AG04450 (cell line): ENCODE results near the gene RBM8A. TPM values are rescaled to one million over a fixed set of nuclear protein-coding genes. Genes with fewer than 3 reads are reported as not detected.

Source experiments
- CTCF ChIA-PET: fragments of 300-600, 350-600 bp; formaldehyde crosslinking; extraction: SDS; loops from one replicate; lab custom pipeline; 2022; ENCODE audit warnings: antibody characterized with exemption, inconsistent platforms; lab: Charles Lee
- POLR2A ChIA-PET: fragments of 350-600 bp; formaldehyde crosslinking; extraction: SDS; loops from one replicate; lab custom pipeline; 2021; ENCODE audit warnings: antibody characterized with exemption, inconsistent platforms; lab: Yijun Ruan, JAX
- DNase-seq: peaks from one replicate; pipeline ENCODE4 v3.0.0-alpha.2; 2011; ENCODE audit warnings: low read depth, low spot score
- H3K27ac ChIP-seq: one replicate; pipeline ENCODE4 v1.5.1; 2012; ENCODE audit warnings: low read depth, low read length, control low read depth
- H3K27me3 ChIP-seq: one replicate; pipeline ENCODE4 v1.6.0; 2012; ENCODE audit warnings: low read length; ENCODE audit not compliant: control insufficient read depth, insufficient read depth
- H3K4me3 ChIP-seq: 2 replicates; pipeline ENCODE4 v1.5.1; 2011; ENCODE audit warnings: mild to moderate bottlenecking, low read depth, low read length, control low read depth
- H3K9me3 ChIP-seq: 2 replicates; pipeline ENCODE4 v1.5.1; 2012; ENCODE audit warnings: low read length; ENCODE audit not compliant: control insufficient read depth, insufficient read depth
- CTCF ChIP-seq: IDR thresholded peaks from 2 replicates; pipeline ENCODE4 v1.5.1; 2011; ENCODE audit warnings: low read depth, low read length, control low read depth, inconsistent platforms
- polyA plus RNA-seq: library from polyadenylated mRNA; depleted of rRNA; stranded (reverse); fragments of >200 nt; gene quantifications from 2 replicates; pipeline ENCODE4 v1.2.3, GENCODE V29; 2011

The RBM8A gene
- polyA plus RNA-seq, 1 experiment, result 158 TPM

- Histone ChIP-seq H3K27ac (no peak overlapping the region), H3K4me3 (no peak overlapping the region), H3K27me3 (no peaks in the 10 kb centered on the region), H3K9me3 (no peaks in the 10 kb centered on the region)
- POLR2A ChIA-PET, result interaction anchor here (0.7 to 2.4 kb wide), 2 partner anchors 25 to 132 kb away, joined by 3 to 10 read pairs; partner anchors contain the start of gene PIAS3
- CTCF ChIA-PET, result interaction anchor here (0.9 to 1.5 kb wide), 2 partner anchors 25 to 39 kb away, joined by 3 to 5 read pairs; partner anchors contain the start of genes ITGA10 and NUDT17
- DNase-seq, result no peak
- no peak for TF ChIP-seq CTCF
Measured at GRCh38 chr1:145884675-145885074, 42.6 kb downstream of the RBM8A start.

- Histone ChIP-seq H3K4me3 (no peak overlapping the region), H3K27ac (no peak overlapping the region), H3K27me3 (peaks cover 8% of the 10 kb centered on the region), H3K9me3 (no peaks in the 10 kb centered on the region)
- CTCF ChIA-PET, result interaction anchor here (1.5 to 6.5 kb wide), 3 partner anchors 8 to 30 kb away, joined by 3 to 57 read pairs (median 7); partner anchors contain the start of gene ITGA10
- DNase-seq, result no peak
- no peak for TF ChIP-seq CTCF
- POLR2A ChIA-PET, result interaction anchor here (0.6 to 1.7 kb wide), 2 partner anchors 20 to 34 kb away, joined by 3 to 6 read pairs; partner anchors contain the start of genes NUDT17 and PIAS3
Measured at GRCh38 chr1:145879775-145880174, 47.5 kb downstream of the RBM8A start.

- Histone ChIP-seq H3K4me3 (no peak overlapping the region), H3K9me3 (no peaks in the 10 kb centered on the region), H3K27me3 (peaks cover 8% of the 10 kb centered on the region), H3K27ac (no peak overlapping the region)
- ChIA-PET CTCF (interaction anchor here (0.5 to 6.5 kb wide), 5 partner anchors 13 to 33 kb away, joined by 3 to 57 read pairs (median 4); partner anchors contain the start of genes ITGA10 and NUDT17), POLR2A (interaction anchor here (0.9 to 1.7 kb wide), 2 partner anchors 13 to 19 kb away, joined by 4 to 6 read pairs; partner anchors contain the start of gene PIAS3)
- no peak for DNase-seq
- no peak for TF ChIP-seq CTCF
Measured at GRCh38 chr1:145878724-145879123, 48.6 kb downstream of the RBM8A start.

GRCh38 chr1:145877923-145878486 lies 49.3 kb downstream of the RBM8A start:
- no peak overlapping the region for H3K4me3 ChIP-seq
- no peak overlapping the region for H3K27ac ChIP-seq
- POLR2A ChIA-PET, result no interaction called here

More at GRCh38 chr1:145877923-145878486, 49.3 kb downstream of the RBM8A start:
- CTCF ChIA-PET, result interaction anchor here (6.5 kb wide), 1 partner anchor 14 kb away, joined by 57 read pairs; no protein-coding TSS in a partner anchor
- peaks cover 8% of the 10 kb centered on the region for H3K27me3 ChIP-seq
- no peak for DNase-seq
- H3K9me3 ChIP-seq, result no peaks in the 10 kb centered on the region
- no peak for TF ChIP-seq CTCF
